Right forelimb (tissue), 1 donor: ENCODE data around the gene KIAA2012.
A peak's percentile ranks its signal among the peaks of the same experiment; 100 is the strongest.

ENCODE experiments used
- DNase-seq: peaks from one replicate; pipeline ENCODE4 v3.0.0-alpha.2; 2018

Gene KIAA2012

DNA sequence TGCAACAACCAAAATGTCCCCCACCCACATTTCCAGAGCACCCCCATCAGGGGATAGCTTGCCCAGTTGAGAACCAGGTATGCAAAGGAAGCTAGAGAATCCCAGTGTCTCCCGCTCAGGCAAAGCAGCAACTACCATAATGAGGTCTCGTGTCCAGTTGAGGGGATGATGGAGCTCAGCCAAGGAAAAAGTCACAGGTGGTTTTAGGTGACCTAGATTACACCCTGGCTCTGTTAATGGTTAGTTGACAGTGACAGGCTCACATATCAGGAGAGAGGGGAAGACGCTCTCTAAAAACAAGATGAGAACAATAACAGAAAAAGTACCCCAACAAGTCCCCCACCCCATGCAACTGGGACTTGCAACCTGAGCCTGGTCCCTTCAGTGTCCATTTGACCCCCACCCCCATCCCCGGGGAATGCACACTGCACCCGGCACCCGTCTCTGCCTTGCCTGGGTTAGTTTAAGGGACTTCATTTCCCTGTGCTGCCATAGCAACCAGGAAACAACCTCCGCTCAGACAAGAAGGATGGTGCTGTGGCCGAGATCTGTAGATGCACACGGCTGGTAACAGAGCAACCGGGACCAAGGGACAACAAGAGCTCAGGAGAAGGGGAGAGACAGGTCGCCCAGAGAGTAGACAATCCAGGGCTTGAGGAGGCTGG, at the start of gene KIAA2012:
KIAA2012 (plus strand) TSS at position 519 of the 665 bp plus-strand sequence. CDS start 373 bp downstream, outside the sequence.
- DNase-seq: no peak

DNA sequence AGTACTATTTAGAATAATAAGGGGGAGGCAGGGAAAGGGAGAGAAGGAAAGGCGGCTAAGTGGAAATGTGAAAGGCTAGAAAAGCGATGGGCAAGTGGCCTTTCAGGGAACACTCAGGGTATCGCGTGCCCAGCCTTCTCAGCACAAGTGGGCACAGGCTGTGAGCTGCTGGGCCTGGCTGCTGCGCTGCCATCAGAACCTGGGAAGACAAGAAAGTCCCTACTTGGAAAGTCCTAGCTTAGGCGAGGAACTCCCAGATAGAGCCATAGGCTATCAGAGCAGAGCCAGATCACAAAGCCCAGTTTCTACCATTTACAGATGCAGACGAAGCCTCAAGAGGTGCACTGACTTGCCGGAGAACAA, 49.2 kb upstream of the KIAA2012 start:
- DNase-seq: no peak

DNA sequence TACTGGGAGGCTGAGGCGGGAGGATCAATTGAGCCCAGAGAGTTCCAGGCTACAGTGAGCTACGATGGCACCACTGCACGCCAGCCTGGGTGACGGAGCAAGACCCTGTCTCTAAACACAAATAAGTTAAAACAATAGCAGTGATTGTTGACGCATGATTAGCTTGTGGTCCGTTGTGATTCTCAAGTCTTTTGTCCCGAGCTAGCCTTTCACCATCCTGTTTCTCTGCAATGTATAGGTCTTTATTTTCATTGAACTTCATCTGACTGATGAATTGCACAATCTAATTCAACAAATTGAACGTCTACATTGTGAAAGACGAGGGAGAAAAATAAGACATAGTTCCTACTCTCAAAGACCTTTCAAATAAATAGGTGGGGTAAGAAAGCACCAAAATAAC, 48.2 kb upstream of the KIAA2012 start:
- no peak for DNase-seq

DNA sequence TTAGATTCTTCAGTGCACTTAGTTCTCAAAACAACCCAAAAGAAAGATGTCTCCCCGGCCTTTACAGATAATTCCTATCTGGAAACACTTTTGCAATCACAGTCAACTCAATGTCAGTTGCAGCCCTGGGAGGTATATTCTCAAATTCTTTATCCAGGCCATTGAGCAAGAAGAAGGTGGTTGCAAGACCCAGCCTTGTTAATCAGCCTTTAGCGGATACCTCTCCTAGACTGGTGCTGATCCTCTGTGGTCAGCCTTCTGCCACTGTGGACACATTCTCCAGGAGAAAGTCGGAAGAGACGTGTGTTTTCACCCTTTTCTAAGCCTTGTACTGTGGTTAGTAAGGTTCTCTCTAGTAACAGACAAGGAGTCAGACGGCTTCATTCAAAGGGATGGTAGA, 47.2 kb upstream of the KIAA2012 start:
- no peak for DNase-seq

DNA sequence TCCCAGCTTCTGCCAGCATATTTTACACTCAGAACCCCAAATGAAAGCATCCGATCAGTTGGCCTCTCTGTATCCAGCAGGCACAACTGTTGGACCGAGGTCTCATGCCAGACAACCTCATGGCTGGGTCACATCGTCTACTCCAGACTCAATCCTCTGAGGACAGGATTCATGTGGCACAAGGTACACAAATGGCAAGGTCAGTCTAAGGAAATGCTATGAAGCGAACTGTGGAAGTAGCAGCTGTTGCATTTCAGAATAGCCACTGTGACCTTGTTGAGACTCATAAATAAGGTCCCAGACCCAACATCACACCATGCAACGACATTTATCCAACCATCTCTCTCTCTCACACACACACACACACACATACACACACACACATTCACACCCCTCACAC, 46.5 kb upstream of the KIAA2012 start:
- DNase-seq: no peak

DNA sequence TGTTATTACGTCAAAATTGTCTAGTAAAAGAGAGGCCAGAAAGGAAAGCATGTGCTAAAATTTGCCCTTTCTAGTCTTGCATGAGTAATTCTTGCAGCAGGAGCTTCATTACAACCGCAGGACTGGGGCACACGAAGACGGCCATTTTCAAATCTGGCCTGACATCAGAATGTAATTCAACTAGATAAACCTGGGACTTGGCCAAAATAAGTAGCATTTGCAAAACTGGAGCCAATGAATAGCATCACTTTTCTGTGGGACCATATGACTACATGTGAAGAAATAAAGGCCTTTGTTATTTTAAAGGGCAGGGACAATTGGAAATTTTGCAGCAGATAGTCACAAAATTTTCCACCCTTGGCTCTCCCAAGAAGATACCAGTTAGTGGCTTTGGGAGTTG, 42.4 kb upstream of the KIAA2012 start:
- DNase-seq: no peak

DNA sequence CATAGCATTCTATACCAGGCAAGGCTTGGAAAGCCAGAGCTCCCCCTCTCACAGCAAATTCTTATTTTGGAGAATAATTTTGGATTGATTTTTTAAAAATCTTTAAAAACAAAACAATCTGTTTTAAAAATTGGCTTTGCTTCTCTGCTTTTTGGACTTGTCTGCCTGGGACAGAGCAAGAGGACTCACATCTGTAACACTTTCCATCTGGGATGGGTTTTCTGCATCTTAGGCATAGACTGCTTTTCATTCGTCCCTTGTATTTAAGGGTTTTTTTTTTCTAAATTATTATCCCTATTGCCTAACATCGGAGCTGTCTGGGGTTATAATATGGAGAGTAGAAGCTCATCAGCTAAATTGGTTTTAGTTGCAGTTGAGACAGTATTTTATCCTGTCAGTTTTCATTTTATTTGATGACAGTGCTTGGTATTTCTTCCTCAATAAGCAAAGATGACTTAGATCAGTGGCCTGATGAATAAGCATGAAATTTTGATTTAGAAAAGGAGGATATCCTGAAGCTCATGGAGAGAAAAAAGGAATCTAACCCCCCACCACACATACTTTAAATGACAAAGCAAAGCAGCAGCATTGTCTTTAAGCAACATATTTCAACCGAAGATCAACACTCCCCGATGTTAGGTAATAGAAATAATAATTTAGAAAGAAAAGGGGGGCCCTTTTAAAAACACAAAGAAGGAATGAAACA, 41.7 kb upstream of the KIAA2012 start:
- DNase-seq: no peak

DNA sequence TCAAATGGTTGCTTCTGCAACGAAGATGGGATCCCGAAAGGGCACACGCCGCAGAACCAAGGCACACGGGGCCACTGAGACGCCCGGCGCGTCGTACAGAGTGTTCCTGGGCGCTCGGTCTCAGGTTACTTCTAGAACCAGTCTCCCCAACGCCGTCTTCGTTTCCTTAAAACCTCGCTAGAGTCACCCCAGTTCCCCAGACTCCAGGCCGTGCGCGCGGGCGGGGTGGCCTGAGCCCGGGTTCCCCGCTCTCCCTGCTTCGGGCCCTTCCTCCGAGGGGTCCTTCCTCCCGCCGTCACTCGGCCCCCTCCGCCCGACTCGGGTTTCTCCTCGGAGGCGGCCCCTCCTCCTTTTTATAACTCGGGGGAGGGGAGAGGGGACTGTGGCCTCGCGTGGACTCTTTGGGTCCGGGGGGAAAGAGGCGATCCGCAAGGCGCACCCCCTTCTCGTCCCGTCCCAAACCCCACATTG, 40.2 kb upstream of the KIAA2012 start:
- DNase-seq: peak; percentile 89

DNA sequence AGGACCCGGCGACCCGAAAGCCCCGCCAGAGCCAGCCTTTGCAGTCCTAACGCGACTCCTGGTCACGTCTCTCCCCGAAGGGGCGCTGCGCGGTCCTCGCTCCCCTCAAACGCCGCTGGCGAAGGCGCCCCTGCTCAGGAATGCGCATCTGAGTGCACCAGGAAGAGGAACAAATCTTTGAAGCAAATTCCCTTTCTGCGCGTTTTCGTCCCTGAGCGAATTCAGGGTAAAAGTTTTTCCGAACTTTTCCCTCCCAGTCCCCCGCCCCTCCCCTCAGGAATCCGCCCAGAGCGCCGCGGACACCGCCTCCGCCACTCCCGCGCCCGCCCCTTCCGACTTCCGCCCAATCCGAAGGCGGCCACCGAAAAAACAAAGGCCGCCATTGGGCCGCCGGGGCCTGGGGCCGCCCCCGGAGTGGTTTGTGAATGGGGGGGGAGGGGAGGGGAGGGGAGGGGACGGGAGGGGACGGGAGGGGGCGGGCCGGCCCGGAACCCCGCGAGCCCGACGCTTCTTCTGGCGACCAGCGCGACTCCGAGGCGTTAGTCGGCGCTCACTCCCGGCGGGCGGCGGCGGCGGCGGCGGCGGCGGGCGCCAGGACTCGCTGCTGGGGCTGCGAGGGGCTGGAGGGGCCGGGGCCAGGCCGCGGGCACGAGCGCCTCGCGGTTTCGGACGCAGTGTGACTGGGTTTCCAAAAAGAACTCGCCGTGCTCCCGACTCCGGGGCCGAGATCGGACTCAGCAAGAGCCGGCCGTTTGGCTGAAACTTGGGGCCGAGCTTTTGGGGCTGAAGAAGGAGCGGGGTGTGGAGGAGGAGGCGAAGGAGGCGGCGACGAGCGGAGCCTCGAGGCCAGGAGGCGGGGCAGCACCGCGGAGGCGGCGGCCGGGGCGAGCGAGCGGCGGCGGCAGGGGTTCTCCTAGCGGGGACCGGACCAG, 39.5 kb upstream of the KIAA2012 start, which contains the start of gene FZD7:
FZD7 (plus strand) TSS at position 539 of the 932 bp plus-strand sequence. CDS start 793 bp downstream, outside the sequence.
- peak; percentile 97 for DNase-seq

DNA sequence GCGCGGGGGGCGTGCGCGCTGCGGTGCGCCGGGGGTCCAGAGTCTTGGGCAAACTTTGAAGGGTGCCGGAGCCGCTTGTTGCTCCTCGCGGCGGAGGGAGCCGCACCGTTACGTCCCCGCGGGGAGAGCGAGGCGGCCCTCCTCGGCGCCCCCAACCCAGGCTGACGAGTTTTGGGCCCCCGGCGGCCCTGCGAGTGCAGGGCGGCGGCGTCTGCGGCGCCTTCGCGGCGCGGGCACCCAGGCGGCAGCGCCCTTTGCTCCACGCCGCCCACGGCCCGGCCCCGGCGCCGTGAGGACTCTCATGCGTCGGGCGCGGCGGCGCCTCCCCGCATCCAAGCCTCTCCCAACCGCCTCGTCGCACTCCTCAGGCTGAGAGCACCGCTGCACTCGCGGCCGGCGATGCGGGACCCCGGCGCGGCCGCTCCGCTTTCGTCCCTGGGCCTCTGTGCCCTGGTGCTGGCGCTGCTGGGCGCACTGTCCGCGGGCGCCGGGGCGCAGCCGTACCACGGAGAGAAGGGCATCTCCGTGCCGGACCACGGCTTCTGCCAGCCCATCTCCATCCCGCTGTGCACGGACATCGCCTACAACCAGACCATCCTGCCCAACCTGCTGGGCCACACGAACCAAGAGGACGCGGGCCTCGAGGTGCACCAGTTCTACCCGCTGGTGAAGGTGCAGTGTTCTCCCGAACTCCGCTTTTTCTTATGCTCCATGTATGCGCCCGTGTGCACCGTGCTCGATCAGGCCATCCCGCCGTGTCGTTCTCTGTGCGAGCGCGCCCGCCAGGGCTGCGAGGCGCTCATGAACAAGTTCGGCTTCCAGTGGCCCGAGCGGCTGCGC, 38.6 kb upstream of the KIAA2012 start:
- peak; percentile 71 for DNase-seq

DNA sequence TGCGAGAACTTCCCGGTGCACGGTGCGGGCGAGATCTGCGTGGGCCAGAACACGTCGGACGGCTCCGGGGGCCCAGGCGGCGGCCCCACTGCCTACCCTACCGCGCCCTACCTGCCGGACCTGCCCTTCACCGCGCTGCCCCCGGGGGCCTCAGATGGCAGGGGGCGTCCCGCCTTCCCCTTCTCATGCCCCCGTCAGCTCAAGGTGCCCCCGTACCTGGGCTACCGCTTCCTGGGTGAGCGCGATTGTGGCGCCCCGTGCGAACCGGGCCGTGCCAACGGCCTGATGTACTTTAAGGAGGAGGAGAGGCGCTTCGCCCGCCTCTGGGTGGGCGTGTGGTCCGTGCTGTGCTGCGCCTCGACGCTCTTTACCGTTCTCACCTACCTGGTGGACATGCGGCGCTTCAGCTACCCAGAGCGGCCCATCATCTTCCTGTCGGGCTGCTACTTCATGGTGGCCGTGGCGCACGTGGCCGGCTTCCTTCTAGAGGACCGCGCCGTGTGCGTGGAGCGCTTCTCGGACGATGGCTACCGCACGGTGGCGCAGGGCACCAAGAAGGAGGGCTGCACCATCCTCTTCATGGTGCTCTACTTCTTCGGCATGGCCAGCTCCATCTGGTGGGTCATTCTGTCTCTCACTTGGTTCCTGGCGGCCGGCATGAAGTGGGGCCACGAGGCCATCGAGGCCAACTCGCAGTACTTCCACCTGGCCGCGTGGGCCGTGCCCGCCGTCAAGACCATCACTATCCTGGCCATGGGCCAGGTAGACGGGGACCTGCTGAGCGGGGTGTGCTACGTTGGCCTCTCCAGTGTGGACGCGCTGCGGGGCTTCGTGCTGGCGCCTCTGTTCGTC, 37.7 kb upstream of the KIAA2012 start:
- peak; percentile 78 for DNase-seq

DNA sequence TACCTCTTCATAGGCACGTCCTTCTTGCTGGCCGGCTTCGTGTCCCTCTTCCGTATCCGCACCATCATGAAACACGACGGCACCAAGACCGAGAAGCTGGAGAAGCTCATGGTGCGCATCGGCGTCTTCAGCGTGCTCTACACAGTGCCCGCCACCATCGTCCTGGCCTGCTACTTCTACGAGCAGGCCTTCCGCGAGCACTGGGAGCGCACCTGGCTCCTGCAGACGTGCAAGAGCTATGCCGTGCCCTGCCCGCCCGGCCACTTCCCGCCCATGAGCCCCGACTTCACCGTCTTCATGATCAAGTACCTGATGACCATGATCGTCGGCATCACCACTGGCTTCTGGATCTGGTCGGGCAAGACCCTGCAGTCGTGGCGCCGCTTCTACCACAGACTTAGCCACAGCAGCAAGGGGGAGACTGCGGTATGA, 37.1 kb upstream of the KIAA2012 start:
- no peak for DNase-seq

DNA sequence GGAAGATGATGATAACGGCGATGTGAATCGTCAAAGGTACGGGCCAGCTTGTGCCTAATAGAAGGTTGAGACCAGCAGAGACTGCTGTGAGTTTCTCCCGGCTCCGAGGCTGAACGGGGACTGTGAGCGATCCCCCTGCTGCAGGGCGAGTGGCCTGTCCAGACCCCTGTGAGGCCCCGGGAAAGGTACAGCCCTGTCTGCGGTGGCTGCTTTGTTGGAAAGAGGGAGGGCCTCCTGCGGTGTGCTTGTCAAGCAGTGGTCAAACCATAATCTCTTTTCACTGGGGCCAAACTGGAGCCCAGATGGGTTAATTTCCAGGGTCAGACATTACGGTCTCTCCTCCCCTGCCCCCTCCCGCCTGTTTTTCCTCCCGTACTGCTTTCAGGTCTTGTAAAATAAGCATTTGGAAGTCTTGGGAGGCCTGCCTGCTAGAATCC, 36.4 kb upstream of the KIAA2012 start:
- peak; percentile 61 for DNase-seq

DNA sequence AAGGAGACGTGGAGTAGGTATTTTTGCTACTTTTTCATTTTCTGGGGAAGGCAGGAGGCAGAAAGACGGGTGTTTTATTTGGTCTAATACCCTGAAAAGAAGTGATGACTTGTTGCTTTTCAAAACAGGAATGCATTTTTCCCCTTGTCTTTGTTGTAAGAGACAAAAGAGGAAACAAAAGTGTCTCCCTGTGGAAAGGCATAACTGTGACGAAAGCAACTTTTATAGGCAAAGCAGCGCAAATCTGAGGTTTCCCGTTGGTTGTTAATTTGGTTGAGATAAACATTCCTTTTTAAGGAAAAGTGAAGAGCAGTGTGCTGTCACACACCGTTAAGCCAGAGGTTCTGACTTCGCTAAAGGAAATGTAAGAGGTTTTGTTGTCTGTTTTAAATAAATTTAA, 36.0 kb upstream of the KIAA2012 start:
- no peak for DNase-seq

DNA sequence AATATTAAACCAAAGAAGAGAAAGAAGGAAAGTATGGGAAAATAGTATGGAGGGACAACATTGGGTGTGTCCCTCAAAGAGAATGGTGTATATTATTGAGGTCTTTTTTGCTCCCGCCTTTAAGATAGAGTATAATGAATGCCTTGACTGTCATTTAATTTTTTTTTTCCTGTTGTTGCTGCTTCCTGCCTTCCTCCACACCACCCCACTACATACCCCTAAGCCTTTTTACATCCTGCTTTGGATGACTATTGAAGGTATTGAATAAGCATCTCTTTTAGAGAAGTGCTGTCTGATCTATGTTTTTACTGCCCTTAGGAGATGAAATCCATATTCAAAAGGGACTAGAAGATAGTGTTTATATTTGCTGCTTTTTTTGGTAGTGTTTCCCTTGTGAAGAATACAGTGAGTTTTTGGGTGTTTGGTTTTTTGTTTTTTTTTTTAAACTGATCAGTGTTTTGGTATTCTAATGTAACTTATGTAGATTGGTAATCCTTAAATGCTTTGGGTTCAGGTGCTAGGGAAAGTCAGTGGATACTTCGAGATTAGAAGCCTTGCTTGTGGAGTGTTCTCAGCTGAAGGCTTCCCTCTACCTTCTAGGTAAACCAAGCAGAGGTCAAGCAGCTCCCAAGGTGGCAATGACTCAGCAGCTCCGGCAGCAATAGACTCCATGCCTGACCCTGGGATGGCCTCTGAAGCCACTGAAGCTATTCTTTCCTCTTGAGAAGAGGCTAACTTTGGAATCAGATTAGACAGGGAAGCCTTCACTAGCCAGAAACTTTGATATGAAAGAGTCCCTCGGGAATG, 34.4 kb upstream of the KIAA2012 start:
- DNase-seq: no peak

DNA sequence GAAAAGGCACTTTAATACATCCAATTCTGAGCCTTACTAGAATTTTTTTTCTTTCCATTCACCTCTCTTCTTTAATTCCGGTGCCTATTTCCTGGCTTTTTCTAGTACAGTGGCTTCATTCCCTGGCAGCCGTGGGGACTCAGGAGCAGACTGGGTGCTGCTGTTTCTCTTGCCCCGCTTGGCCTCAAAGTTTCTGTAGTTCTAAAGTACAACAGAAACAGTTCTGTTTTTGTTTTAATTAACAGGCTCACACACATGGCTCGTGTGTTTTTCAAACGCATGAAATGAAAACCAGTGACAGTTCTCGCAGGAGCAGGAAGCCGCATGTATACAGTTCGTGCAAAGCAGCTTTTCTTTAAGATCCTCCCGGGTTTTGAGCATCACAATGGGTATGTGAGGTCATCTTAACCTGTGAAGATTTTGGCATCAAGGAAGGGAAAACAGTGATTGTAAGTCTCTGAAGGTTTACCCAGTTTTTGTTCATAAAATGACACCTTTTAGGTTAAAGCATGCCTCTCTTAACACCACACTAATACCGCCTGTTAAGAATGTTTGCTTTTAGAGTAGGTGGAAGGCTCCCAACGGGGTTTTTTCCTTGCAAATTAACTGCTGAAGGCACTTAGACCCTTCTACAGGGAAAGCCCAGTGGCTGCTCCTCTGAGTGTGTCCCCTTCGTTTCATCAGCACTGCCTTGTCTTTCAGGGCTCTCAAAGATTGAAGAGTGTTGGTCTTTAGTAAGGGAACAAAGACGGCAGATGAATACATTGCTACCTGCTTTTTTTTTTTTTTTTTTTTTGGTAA, 33.6 kb upstream of the KIAA2012 start:
- DNase-seq: no peak

DNA sequence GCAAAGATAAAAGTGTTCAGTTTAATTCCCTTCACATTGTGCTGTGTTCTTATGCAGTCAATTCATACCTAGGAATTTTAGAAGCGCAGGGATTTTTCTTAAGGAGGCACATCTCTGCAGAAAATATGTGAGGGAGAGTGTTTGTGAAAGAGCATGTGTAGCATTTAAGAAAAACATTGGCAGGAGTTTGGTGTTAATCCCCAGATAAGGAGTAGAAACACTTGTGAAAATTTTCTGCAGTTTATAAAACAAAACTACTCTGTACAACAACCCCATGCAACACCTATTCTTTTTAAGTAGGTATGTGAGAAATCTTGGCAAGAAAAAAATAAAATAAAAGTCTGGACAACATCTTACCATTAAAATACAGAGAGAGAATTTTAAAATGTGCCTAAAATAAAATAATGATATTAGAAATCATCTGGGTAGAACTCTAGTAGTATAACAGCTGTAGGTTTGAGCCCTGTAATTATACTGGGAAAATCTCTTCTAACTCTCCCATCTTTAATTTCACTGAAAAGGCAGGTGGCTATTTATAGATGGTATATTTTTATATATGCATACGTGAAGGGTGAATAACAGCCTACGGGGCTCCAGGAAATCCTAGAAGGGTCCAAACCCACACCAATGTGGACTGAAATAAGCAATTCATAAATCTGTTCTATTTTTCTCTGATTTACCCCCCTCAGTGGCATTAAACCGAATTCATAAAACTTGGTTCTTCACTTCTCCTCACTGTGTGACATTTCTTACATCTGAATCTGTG, 32.8 kb upstream of the KIAA2012 start:
- no peak for DNase-seq

DNA sequence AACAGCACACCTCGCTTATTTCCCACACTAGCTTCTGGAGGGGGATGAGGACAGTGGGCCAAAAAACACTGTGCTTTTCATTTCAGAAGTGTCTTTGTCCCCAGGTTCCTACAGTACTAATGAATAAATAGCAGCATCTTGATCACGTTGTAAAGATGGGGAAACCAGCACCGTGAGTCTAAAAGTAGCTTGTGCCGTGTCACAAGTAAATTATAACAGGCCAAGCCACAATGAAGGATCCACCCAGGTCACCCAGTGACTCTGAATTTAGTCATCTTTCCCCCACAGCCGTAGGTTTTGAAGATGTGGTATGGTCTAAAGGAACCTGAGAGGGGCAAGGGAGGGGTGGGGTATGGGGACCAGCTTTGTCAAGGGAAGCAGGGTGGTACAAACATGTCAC, 30.6 kb upstream of the KIAA2012 start:
- no peak for DNase-seq

DNA sequence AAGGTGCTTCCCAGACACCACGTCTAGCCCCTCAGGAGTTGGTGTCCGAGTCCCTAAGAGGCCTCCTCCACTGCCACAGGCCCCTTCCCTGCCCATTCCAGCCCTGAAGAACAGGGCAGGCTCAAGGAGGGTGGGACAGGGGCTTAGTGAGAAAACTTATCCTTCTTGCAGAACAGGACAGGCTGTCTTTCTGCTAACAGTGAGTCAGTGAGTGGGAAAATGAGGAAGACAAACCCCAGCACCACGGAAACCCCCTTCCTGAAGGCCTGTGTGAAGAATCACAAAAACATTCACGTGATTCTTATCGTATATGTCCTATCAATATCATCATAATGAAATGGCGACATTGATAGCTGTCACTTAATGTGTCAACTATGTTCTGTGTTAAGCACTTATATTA, 29.6 kb upstream of the KIAA2012 start:
- DNase-seq: no peak
